Measurements from ENCODE around the gene C1orf105. TPM values are rescaled to one million over a fixed set of nuclear protein-coding genes. Genes with fewer than 3 reads are reported as not detected.

C1orf105 gene
- total RNA-seq, 1 donor from 2014 or later: 21.9 TPM

- intact Hi-C loops (cut with micrococcal nuclease): no loop called here
- ATAC-seq: peak; percentile 86
- DNase-seq: peak; percentile 61
These were observed 29.4 kb downstream of the C1orf105 start for GRCh38 chr1:172449585-172450523.

- intact Hi-C loops (cut with micrococcal nuclease): no loop called here
- ATAC-seq (no peak), DNase-seq (peak; percentile 36)
These were observed 30.0 kb downstream of the C1orf105 start for GRCh38 chr1:172450524-172450885.

- intact Hi-C loops (cut with micrococcal nuclease): no loop called here
- ATAC-seq (peak; percentile 55), DNase-seq (no peak)
These were observed 30.5 kb downstream of the C1orf105 start for GRCh38 chr1:172451002-172451443.

GRCh38 chr1:172452536-172453152 is 32.2 kb downstream of the C1orf105 start:
- intact Hi-C loops (cut with micrococcal nuclease): no loop called here
- peak; percentile 82 for ATAC-seq

GRCh38 chr1:172453153-172453545 is 32.7 kb downstream of the C1orf105 start:
- ATAC-seq: peak; percentile 12
- intact Hi-C loops (cut with micrococcal nuclease): no loop called here
- no peak for DNase-seq

More at GRCh38 chr1:172452536-172453152, 32.2 kb downstream of the C1orf105 start:
- DNase-seq: no peak

- ATAC-seq: no peak
- intact Hi-C loops (cut with micrococcal nuclease): no loop called here
- DNase-seq: no peak
These were observed 33.1 kb downstream of the C1orf105 start for GRCh38 chr1:172453607-172454006.

- no peak for DNase-seq
- intact Hi-C loops (cut with micrococcal nuclease): no loop called here
- ATAC-seq: no peak
These were observed 35.0 kb downstream of the C1orf105 start for GRCh38 chr1:172455451-172455850.

GRCh38 chr1:172456344-172456769 is 35.9 kb downstream of the C1orf105 start:
- intact Hi-C loops (cut with micrococcal nuclease): no loop called here
- ATAC-seq (no peak), DNase-seq (no peak)

GRCh38 chr1:172457479-172458130 is 37.1 kb downstream of the C1orf105 start:
- ATAC-seq (no peak), DNase-seq (no peak)
- intact Hi-C loops (cut with micrococcal nuclease): no loop called here

GRCh38 chr1:172460177-172460576 is 39.7 kb downstream of the C1orf105 start:
- intact Hi-C loops (cut with micrococcal nuclease): no loop called here
- DNase-seq (no peak), ATAC-seq (no peak)

GRCh38 chr1:172460887-172461315 is 40.4 kb downstream of the C1orf105 start:
- no peak for DNase-seq
- ATAC-seq: no peak
- intact Hi-C loops (cut with micrococcal nuclease): no loop called here

- no peak for DNase-seq
- intact Hi-C loops (cut with micrococcal nuclease): no loop called here
- ATAC-seq: peak; percentile 87
These were observed 45.1 kb downstream of the C1orf105 start for GRCh38 chr1:172465617-172466016.

- DNase-seq (no peak), ATAC-seq (no peak)
- intact Hi-C loops (cut with micrococcal nuclease): no loop called here
These were observed 46.4 kb downstream of the C1orf105 start for GRCh38 chr1:172466795-172467407.

GRCh38 chr1:172467446-172467845 is 47.0 kb downstream of the C1orf105 start:
- DNase-seq: no peak
- ATAC-seq: no peak
- intact Hi-C loops (cut with micrococcal nuclease): no loop called here

- intact Hi-C loops (cut with micrococcal nuclease): no loop called here
- no peak for ATAC-seq
- DNase-seq: no peak
These were observed 47.8 kb downstream of the C1orf105 start for GRCh38 chr1:172468296-172468695.

- ATAC-seq: no peak
- no peak for DNase-seq
- intact Hi-C loops (cut with micrococcal nuclease): no loop called here
These were observed 49.2 kb downstream of the C1orf105 start for GRCh38 chr1:172469717-172470116.

GRCh38 chr1:172470149-172470548 is 49.7 kb downstream of the C1orf105 start:
- intact Hi-C loops (cut with micrococcal nuclease): no loop called here
- DNase-seq (no peak), ATAC-seq (no peak)

- ATAC-seq (no peak), DNase-seq (no peak)
- intact Hi-C loops (cut with micrococcal nuclease): no loop called here
These were observed 51.2 kb downstream of the C1orf105 start for GRCh38 chr1:172471666-172472065.

GRCh38 chr1:172472495-172472894 is 52.0 kb downstream of the C1orf105 start:
- ATAC-seq: no peak
- DNase-seq: no peak
- intact Hi-C loops (cut with micrococcal nuclease): no loop called here

Measured in left ventricle myocardium superior (tissue), 1 donor.